ENCODE data around the gene SPAG7.

SPAG7 gene

DNA sequence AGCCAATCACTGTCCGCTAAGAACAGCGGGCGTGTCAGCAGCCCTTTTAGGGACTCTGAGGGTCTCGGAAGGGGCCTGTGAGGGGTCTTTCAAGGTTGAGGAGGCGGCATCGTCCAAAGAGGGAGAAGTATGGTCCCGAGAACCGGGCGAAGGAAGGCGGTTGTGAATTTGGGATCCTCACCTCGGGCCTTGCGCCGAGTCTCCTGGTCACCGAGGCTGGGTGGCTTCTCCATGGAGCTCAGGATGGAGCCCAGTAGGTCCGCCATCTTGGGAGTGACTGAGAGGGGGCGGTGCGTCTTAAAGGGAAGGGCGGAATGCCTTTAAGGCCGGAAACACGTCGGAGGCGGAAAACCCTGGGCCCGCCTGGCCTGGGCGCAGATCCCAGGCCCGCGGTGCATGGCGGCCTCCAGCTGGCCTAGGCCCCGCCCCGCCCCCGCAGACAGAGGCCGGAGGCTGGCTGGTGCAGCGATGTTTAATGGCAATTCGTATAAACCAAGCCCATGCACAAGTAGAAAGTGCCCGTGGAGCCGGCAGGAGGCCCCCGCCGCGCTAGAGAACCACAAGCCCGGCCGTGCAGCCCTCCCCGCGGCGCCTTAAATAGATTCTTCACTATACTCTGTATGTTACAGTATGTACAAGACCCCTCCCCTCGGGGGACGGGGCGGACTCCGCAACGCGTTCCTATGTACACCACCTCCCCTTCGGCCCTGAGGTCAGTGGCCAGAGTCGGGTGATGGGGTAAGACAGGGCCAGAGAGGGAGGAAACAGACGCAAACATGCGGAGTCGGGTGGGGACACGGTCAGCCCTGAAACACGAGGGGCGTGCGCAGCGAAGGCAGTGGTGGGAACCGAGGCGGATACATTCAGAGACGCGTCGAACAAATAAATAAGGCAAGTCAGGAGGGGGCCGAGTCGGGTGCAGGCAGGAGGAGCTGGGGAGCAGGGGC, at the start of gene SPAG7:
Gene SPAG7 (minus strand): TSS at position 279 of the 947 bp plus-strand sequence. CDS start 13 bp downstream, at position 266.
- peak; percentile 89 to 100 (median 96) for DNase-seq

GRCh38 chr17:5014357-5014756, 46.7 kb upstream of the SPAG7 start:
- no peak for DNase-seq

DNA sequence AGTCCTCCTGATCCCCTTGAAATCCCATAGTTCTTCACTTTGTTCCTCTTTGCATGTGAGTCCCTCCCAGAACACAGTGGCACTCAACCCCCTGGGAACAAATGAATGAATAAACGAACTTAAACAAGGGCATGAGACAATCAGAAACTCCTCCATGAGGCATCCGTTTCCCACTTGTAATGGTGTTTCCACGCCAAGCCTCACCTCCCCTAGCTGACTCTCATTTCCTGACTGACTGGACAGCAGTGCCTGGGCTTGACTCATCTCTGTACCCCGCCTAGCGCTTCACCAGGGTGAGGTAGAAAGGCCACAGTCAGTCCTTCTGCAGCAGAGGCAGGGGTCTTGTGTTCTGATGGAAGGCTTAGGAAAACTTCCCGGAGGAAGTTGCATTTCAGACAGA, 44.3 kb upstream of the SPAG7 start:
- DNase-seq: no peak

GRCh38 chr17:5003214-5003867, 35.7 kb upstream of the SPAG7 start:
- no peak for DNase-seq

- DNase-seq: no peak
Measured at GRCh38 chr17:5002121-5002788, 34.6 kb upstream of the SPAG7 start.

- DNase-seq: peak in 3 of 51 donors; percentile 7 to 18 (median 11)
Measured at GRCh38 chr17:5000237-5000639, 32.6 kb upstream of the SPAG7 start.

GRCh38 chr17:4999430-5000093, 31.9 kb upstream of the SPAG7 start:
- no peak for DNase-seq

- DNase-seq: no peak
Measured at GRCh38 chr17:4998732-4999429, 31.3 kb upstream of the SPAG7 start.

DNA sequence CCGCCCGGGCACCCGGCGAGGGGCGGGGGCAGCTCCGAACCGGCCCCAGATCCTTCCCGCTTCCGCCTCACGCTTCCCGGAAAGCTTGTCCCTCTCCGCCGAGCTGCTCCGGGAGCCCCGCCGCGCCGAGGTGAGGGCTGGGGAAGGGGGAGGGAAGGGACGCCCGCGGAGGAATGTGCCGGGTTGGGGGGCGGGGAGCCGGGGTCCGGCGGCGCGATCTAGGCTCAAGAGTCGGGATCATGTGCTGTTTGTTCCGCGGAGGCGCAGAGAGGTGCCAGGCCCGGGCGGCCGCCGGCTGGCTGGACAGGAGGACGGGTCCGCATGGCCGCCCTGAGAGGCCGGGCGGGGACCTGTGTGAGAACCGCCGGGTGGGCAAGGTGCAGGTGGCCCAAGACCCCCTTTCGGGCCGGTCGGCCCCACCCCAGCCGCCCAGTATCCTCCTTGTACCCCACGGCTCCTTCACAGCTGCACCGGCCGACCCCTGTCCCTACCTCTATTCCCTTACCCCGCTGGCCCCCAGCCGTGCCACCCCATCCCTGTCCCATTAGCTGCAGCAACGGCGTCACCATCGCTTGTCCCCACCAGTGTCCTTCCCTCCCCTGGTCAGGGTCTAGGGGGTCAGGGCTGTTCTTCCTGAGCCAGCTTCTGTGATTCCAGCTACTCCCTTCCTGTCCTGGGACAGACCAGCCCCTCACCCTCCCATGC, 30.6 kb upstream of the SPAG7 start:
- peak in 21 of 51 donors; percentile 13 to 77 (median 50) for DNase-seq

- peak; percentile 49 to 98 (median 91) for DNase-seq
Measured at GRCh38 chr17:4997302-4998026, 29.8 kb upstream of the SPAG7 start, which contains the start of the genes INCA1 and KIF1C. INCA1 (minus strand) TSS chr17:4997522; CDS start chr17:4994437, 3,085 bp downstream. KIF1C (plus strand) TSS chr17:4997950; CDS start chr17:5000247, 2,297 bp downstream.

GRCh38 chr17:4994081-4994595, 26.5 kb upstream of the SPAG7 start:
- no peak for DNase-seq

DNA sequence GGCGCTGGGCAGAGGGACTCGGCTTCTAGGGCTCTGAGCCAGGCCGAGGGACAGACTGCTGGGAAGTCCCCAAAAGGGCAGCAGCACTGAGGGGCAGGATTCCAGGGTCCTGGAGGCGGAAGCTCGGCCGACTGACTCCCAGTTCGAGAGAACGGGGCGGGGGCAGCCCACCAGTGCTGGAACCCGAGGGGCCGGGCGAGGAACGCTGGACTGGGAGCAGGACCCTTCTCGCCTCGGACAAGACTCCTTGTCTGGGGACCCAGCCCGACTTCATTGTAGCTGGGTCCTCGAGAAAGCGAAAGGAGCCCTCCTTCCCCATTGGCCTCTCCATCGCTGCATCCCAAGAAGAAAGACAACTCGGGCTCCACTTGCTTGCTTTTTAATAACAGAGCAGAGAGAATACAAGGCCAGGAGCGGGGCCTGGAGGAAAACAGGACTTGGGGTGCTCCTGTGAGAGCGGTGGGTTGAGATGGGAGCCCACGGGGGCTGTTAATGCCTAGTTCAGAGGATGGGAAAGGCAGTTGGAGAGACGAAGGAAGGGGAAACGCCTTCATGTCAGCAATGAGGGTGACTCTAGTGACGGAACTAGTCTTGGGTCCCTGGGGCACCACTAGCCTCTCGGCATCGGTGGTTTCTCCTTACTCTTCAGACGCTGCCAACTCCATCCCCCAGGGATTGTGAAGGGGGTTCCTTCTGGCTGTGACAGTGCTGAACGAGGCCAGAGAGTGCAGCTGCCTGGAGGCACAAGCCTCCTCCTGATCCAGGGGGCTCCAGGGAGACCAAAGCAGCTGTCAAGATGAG, 20.4 kb upstream of the SPAG7 start:
- DNase-seq: peak in 3 of 51 donors; percentile 53 to 58 (median 54)

- DNase-seq: peak; percentile 24 to 90 (median 79)
Measured at GRCh38 chr17:4986951-4987766, 19.5 kb upstream of the SPAG7 start, which contains the start of gene CAMTA2. CAMTA2 (minus strand) TSS chr17:4987675; CDS start chr17:4986222, 1,453 bp downstream.

DNA sequence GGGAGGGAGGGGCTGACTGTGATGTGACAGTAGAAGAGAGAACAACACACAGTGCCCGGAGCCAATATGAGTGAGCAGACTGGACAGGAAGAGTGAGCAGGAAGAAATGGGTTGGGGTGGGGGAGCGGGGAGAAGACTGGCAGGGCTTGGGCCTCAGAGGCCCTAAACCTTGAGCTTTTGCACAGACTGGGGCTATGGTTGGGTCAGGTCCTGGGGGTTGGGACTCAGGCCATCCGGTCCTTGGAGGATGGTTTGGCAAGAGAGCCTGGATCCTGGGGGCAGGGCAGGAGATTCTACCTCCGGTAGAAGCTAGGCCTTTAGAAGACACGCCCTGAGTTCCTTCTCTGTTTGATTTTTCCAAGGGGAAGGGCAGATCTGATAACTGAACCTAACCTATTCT, 18.8 kb upstream of the SPAG7 start:
- peak in 2 of 51 donors; percentile 9 to 14 for DNase-seq

- no peak for DNase-seq
Measured at GRCh38 chr17:4982305-4982704, 14.7 kb upstream of the SPAG7 start.

GRCh38 chr17:4980644-4981216, 13.1 kb upstream of the SPAG7 start:
- peak in 2 of 51 donors; percentile 15 to 32 for DNase-seq

DNA sequence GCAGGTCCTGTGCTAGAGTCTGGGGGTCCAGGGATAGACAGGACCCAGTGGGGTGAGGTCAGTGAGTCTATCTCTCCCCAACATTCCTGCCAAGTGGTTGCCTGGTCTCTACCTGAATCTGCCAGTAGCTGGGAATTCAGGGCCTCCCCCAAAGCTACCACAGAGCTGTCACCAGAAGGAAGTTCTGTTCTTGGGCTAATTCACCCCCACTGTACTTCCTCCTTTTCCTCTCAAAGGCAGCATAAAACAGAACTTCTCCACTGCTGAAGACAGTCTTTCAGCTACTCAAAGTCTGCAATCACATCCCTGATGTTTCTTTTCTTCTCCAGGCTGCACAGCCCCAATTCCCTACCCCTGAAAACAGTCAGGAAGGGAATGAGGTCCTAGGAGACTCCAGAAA, 11.1 kb upstream of the SPAG7 start:
- no peak for DNase-seq

Measured in hypothalamus (tissue), 51 donors.